ENCODE measurements around the gene OPA3.
A peak's percentile ranks its signal among the peaks of the same experiment; 100 is the strongest.

OPA3 gene

GRCh38 chr19:45492627-45493470, 91.8 kb downstream of the OPA3 start:
- Mint-ChIP-seq H3K27me3 (ENCODE audit: low read depth) (peaks cover 30% of the 10 kb centered on the region), H3K4me1 (peaks cover 26% of the 10 kb centered on the region), H3K27ac (peak overlapping the region; percentile 62 to 98 (median 93)), H3K36me3 (ENCODE audit: low read depth) (no peaks in the 10 kb centered on the region), H3K9me3 (no peaks in the 10 kb centered on the region), H3K4me3 (peak overlapping the region; percentile 93 to 95 (median 94))
- TF ChIP-seq CTCF (IDR thresholded peaks at IDR 0.05; ENCODE audit: unreplicated experiment in 3 of 3) = no peak

- peak overlapping the region; percentile 62 to 98 (median 65) for H3K27ac Mint-ChIP-seq
- H3K9me3 Mint-ChIP-seq = no peaks in the 10 kb centered on the region
- H3K36me3 Mint-ChIP-seq (ENCODE audit: low read depth) = no peaks in the 10 kb centered on the region
- TF ChIP-seq CTCF (IDR thresholded peaks at IDR 0.05; ENCODE audit: unreplicated experiment in 3 of 3) = no peak
- H3K4me1 Mint-ChIP-seq = peaks cover 22% of the 10 kb centered on the region
- H3K27me3 Mint-ChIP-seq (ENCODE audit: low read depth) = peaks cover 24% of the 10 kb centered on the region
- H3K4me3 Mint-ChIP-seq = peak overlapping the region; percentile 93 to 95 (median 94)
Measured at GRCh38 chr19:45492137-45492626, 92.4 kb downstream of the OPA3 start.

DNA sequence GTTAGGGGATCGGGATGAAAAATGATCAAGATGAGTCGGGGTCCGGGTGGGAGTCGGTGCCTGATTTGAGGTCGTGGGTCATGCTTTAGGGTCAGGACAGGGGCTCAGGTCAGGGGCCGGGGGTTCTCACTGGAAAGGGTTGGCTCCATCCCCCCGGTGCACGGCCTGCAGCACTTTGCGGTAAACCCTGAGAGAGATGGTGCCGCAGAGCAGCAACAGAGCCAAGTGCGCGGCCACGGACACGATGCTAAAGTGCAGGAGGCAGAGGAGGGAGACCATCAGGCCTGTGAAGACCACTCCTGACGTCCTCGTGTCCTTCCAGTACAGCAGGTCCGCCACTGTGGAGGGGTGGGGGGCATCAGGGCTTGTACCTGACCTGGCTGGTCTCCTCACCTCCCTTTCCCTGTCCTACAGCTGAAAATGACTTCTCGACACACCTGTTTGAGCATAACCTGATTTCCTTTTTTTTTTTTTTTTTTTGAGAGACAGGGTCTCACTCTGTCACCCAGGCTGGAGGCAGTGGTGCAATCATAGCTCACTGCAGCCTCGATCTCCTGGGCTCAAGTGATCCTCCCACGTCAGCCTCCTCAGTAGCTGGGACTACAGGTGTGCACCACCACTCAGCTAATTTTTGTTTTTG, 95.3 kb downstream of the OPA3 start:
- peaks cover 18% of the 10 kb centered on the region for H3K4me1 Mint-ChIP-seq

GRCh38 chr19:45488708-45489107, 95.9 kb downstream of the OPA3 start:
- no peak overlapping the region for H3K4me3 Mint-ChIP-seq
- no peak overlapping the region for H3K27ac Mint-ChIP-seq
- H3K4me1 Mint-ChIP-seq = peaks cover 18% of the 10 kb centered on the region
- peaks cover 8% of the 10 kb centered on the region for H3K27me3 Mint-ChIP-seq (ENCODE audit: low read depth)
- H3K36me3 Mint-ChIP-seq (ENCODE audit: low read depth) = no peaks in the 10 kb centered on the region
- H3K9me3 Mint-ChIP-seq = no peaks in the 10 kb centered on the region
- TF ChIP-seq CTCF (IDR thresholded peaks at IDR 0.05; ENCODE audit: unreplicated experiment in 3 of 3) = no peak

More for the DNA sequence above, 95.3 kb downstream of the OPA3 start:
- TF ChIP-seq CTCF (IDR thresholded peaks at IDR 0.05; ENCODE audit: unreplicated experiment in 3 of 3) = no peak
- Mint-ChIP-seq H3K9me3 (no peaks in the 10 kb centered on the region), H3K36me3 (ENCODE audit: low read depth) (no peaks in the 10 kb centered on the region), H3K27ac (no peak overlapping the region), H3K4me3 (no peak overlapping the region), H3K27me3 (ENCODE audit: low read depth) (peaks cover 8% of the 10 kb centered on the region)

- peak overlapping the region; percentile 44 to 74 (median 58) for H3K27ac Mint-ChIP-seq
- no peaks in the 10 kb centered on the region for H3K9me3 Mint-ChIP-seq
- no peaks in the 10 kb centered on the region for H3K4me1 Mint-ChIP-seq
- TF ChIP-seq CTCF (IDR thresholded peaks at IDR 0.05; ENCODE audit: unreplicated experiment in 3 of 3) = peak; percentile 65 to 69 (median 67)
- peak overlapping the region; percentile 95 for H3K4me3 Mint-ChIP-seq
- no peaks in the 10 kb centered on the region for H3K27me3 Mint-ChIP-seq (ENCODE audit: low read depth)
- H3K36me3 Mint-ChIP-seq (ENCODE audit: low read depth) = no peaks in the 10 kb centered on the region
Measured at GRCh38 chr19:45485305-45486077, 99.1 kb downstream of the OPA3 start.

Measured in nephron (organoid).